SU-DHL-6 (cell line): ENCODE data around the gene PACS2.

Source experiments
- EZH2phosphoT487 ChIP-seq: fragments of 200-600 bp; sonication (generic), shearing (Covaris generic); conservative IDR thresholded peaks from 2 replicates; pipeline ENCODE4 v1.6.1; 2018; ENCODE audit warnings: mild to moderate bottlenecking, antibody characterized with exemption, low read length, moderate library complexity, mixed read lengths
- TF ChIP-seq, protein P1 (sequence below): fragments of 200-600 bp; sonication (generic); IDR thresholded peaks from one replicate; pipeline ENCODE4 v1.5.1; 2017; ENCODE audit warnings: antibody characterized with exemption, mild to moderate bottlenecking, low read length, moderate library complexity; ENCODE audit not compliant: insufficient read depth, poor library complexity, severe bottlenecking

DNA sequence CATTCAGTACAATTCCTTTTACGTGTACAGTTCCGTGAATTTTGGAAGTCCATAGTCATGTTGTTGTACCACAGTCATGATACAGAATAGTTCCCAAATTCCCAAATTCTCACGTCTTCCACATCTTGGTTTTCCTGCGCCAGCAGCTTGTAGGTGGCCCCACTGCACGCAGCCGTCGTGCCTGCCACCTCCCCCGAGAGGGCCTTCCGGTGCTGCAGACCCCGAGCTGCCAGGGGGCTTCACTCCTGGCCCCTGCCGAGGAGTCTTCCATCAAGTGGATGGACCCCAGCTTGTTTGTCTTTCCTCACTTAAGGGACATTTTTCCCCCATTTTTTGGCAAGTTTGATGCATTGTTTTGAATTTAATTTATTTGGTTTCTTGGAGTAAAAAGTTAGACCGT lies 121.9 kb downstream of the PACS2 start:
- TF ChIP-seq, protein P1, sequence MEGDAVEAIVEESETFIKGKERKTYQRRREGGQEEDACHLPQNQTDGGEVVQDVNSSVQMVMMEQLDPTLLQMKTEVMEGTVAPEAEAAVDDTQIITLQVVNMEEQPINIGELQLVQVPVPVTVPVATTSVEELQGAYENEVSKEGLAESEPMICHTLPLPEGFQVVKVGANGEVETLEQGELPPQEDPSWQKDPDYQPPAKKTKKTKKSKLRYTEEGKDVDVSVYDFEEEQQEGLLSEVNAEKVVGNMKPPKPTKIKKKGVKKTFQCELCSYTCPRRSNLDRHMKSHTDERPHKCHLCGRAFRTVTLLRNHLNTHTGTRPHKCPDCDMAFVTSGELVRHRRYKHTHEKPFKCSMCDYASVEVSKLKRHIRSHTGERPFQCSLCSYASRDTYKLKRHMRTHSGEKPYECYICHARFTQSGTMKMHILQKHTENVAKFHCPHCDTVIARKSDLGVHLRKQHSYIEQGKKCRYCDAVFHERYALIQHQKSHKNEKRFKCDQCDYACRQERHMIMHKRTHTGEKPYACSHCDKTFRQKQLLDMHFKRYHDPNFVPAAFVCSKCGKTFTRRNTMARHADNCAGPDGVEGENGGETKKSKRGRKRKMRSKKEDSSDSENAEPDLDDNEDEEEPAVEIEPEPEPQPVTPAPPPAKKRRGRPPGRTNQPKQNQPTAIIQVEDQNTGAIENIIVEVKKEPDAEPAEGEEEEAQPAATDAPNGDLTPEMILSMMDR, result no peak
- TF ChIP-seq EZH2phosphoT487, result no peak
